T-helper 9 cell (primary cell): ENCODE measurements around the gene PKNOX2.

ENCODE experiments used
- DNase-seq: peaks from one replicate; pipeline ENCODE4 v3.0.0-alpha.2; 2020

PKNOX2 gene

DNA sequence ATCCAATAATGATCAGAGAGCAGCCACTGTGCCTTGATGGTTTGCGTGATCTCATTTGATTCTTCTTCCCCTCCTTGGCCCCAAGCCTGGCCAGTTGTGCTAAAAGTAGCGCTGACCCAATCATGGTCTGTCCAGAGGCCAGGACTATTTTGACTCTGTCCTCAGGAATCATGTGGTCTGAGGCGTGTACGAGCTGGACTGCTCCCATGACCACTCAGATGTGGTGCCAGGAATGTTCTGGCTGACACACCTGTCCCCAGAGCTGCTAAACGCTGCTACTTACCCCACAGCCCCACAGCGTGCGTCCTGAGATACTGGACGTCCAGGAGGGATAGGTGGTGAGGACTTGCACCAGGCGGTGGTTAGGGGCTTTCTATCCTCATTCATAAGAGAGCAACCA lies 261.1 kb downstream of the PKNOX2 start:
- no peak for DNase-seq

DNA sequence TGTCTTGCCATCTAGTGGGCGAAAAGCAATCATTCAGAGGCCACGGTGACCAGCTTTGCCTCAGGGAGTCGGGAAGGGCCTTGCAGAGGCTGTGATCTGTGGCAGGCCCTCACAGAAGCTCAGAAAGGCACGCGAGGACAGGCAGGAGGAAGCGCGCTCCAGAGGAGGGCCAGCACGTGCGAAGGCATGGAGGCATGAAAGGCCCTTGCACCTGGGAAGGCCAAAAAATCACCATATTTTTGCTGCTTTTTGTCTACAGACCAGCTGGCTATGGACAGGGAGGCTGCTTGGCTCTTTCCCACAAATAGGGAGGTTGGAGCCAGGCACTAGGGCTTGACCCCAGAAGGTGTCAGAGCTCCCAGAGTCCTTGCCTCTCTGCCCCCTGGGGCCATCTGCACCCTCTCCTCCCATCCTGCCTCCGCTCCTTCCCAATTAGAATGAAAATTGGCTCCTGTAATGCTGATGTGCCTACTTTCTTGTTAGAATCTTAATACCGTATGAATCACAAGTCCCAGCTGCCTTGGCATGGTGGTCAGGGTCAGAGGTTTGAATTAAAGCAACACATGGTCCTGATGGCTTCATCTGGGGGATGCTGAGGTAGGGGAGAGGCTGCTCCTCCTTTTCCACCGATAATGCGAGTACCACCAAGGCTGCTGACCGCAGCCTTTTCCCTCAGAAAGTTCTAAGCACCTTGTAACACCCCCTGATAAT lies 262.4 kb downstream of the PKNOX2 start:
- no peak for DNase-seq

GRCh38 chr11:125428486-125429173 lies 264.1 kb downstream of the PKNOX2 start:
- no peak for DNase-seq

GRCh38 chr11:125429174-125429707 lies 264.7 kb downstream of the PKNOX2 start:
- peak; percentile 9 for DNase-seq

- no peak for DNase-seq
Measured at GRCh38 chr11:125429807-125430678, 265.5 kb downstream of the PKNOX2 start.

GRCh38 chr11:125431009-125431408 lies 266.5 kb downstream of the PKNOX2 start:
- DNase-seq = no peak

GRCh38 chr11:125431481-125431880 lies 266.9 kb downstream of the PKNOX2 start:
- no peak for DNase-seq

GRCh38 chr11:125433454-125434121 lies 269.0 kb downstream of the PKNOX2 start:
- DNase-seq = no peak

DNA sequence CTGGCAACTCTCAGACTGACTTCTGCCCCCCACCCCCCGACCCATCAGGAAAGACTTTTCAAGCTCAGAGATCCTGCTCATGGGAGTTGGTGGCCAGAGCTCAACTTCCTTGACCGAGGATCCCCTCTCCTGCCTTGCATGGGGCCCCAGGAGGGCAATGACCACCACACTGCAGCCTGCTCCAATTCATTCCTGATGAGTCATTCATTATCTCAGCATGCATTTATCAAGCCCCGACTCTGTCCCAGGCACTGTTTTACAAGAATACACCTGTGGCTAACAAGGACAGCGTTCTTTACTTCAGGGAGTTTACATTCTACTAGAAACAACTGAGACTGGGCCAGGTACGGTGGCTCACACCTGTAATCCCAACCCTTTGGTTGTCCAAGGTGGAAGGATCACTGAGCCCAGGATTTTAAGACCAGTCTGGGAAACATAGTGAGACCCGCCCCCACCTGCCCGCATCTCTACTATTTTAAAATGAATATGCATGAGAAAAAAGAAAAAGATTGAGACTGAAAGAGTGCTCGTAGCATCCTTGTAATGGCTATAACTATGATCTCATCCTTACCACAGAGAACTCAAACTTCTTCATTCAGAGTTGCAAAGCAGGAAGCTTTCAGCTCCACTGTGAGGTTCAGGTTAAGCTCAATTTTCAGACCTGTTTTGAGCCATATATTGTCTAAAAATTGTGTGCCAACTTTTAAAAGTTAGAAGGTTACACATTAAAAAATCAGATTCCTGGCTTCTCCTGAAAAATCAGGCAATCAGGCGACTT lies 271.1 kb downstream of the PKNOX2 start:
- DNase-seq = no peak

- DNase-seq = no peak
Measured at GRCh38 chr11:125441648-125442410, 277.3 kb downstream of the PKNOX2 start.

- DNase-seq = no peak
Measured at GRCh38 chr11:125442946-125443345, 278.4 kb downstream of the PKNOX2 start.

GRCh38 chr11:125443767-125444311 lies 279.3 kb downstream of the PKNOX2 start:
- no peak for DNase-seq

- DNase-seq = no peak
Measured at GRCh38 chr11:125445731-125446130, 281.2 kb downstream of the PKNOX2 start.

- no peak for DNase-seq
Measured at GRCh38 chr11:125446279-125446678, 281.7 kb downstream of the PKNOX2 start.

DNA sequence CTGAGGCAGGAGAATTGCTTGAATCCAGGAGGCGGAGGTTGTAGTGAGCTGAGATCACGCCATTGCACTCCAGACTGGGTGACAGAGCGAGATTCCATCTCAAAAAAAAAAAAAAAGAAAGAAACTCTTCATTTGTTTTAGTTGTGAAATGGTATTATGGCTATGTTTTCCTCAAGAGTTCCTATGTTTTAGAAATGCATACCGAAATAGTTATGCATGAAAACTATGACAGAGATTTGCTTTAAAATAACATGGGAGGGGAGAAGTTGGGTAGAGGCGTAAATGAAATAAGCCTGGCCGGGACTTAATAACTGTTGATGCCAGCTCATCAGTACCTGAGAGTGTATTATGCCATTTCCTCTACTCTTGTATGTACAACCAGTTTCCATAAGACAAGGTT lies 283.2 kb downstream of the PKNOX2 start:
- DNase-seq = no peak

GRCh38 chr11:125448136-125448535 lies 283.6 kb downstream of the PKNOX2 start:
- DNase-seq = no peak

DNA sequence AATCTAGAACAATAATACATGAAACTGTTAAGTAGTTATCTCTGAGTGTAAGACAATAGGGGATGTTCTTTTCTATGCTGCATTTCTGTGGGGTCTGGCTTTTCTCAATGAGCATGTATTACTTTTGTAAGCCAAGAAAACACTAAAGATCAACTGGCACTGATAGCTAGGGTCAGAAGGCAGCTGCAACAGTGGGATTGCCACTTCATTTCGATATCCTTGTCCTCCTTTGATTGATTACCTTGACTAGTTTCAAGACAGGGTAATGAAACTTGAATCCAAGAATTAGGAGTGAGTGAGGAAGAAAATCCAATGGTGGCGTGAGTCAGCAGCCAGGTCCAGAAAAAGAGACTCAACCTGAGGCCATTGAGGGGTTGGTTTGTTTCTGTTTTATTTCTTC lies 285.0 kb downstream of the PKNOX2 start:
- no peak for DNase-seq

GRCh38 chr11:125451400-125452124 lies 287.0 kb downstream of the PKNOX2 start:
- DNase-seq = no peak

DNA sequence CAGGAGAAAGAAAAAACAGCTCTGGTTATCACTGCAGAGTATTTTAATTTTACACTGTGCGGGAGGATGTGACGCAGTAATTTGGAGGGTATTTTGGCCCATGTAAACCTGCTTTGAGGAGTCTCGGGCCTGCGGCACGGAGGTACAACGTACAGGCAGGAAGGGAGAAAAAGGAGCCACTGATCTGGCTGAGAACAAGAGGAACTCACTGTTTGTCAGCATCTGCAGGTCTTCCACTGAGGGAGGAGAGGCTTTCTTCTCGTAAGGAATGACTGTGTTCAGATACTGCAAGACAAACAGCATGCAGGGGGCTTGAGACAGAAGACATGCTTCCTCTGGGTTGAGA lies 287.5 kb downstream of the PKNOX2 start:
- no peak for DNase-seq

- DNase-seq = no peak
Measured at GRCh38 chr11:125454047-125454446, 289.5 kb downstream of the PKNOX2 start.
